Measurements from ENCODE around the gene C2orf92.

The C2orf92 gene

DNA sequence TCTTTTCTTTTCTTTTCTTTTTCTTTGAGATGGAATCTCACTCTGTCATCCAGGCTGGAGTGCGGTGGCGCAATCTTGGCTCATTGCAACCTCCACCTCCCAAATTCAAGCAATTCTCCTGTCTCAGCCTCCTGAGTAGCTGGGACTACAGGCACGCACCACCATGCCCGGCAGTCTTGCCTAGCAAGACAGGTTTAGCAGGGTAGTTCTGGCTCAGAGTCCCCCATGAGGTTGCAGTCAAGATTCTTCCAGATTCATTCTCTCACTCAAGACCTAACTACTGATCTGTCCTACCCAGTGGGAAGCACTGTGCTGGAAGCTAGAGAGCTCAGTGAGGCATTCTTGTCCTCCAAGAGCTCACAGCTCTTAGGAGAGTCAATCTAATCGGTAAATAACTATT is 26.2 kb downstream of the C2orf92 start:
- no peak for TF ChIP-seq EZH2phosphoT487 (IDR thresholded peaks at IDR 0.05; ENCODE audit: low read length)
- TF ChIP-seq, protein P1, sequence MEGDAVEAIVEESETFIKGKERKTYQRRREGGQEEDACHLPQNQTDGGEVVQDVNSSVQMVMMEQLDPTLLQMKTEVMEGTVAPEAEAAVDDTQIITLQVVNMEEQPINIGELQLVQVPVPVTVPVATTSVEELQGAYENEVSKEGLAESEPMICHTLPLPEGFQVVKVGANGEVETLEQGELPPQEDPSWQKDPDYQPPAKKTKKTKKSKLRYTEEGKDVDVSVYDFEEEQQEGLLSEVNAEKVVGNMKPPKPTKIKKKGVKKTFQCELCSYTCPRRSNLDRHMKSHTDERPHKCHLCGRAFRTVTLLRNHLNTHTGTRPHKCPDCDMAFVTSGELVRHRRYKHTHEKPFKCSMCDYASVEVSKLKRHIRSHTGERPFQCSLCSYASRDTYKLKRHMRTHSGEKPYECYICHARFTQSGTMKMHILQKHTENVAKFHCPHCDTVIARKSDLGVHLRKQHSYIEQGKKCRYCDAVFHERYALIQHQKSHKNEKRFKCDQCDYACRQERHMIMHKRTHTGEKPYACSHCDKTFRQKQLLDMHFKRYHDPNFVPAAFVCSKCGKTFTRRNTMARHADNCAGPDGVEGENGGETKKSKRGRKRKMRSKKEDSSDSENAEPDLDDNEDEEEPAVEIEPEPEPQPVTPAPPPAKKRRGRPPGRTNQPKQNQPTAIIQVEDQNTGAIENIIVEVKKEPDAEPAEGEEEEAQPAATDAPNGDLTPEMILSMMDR (IDR thresholded peaks at IDR 0.05; ENCODE audit: low read length), result no peak
- no peak for TF ChIP-seq EZH2 (optimal IDR thresholded peaks at IDR 0.05; ENCODE audit: low read depth, low read length)
- no peak overlapping the region for H3K4me3 ChIP-seq (ENCODE audit: low read length)
- H3K9me3 ChIP-seq (replicated peaks; ENCODE audit: insufficient read depth, low read length), result no peaks in the 10 kb centered on the region
- no peaks in the 10 kb centered on the region for H4K20me1 ChIP-seq (ENCODE audit: insufficient read depth, low read length)
- no peaks in the 10 kb centered on the region for H3K27me3 ChIP-seq (replicated peaks; ENCODE audit: insufficient read depth, low read length)
- H3K79me2 ChIP-seq (ENCODE audit: low read length), result no peaks in the 10 kb centered on the region
- no peak overlapping the region for H3K27ac ChIP-seq (ENCODE audit: low read length)
- no peaks in the 10 kb centered on the region for H3K4me1 ChIP-seq (ENCODE audit: low read length)
- H3K36me3 ChIP-seq (replicated peaks; ENCODE audit: insufficient read depth, low read length), result no peaks in the 10 kb centered on the region
- no peaks in the 10 kb centered on the region for H3F3A ChIP-seq (ENCODE audit: insufficient read depth, low read length)
- H2AFZ ChIP-seq (ENCODE audit: low read length), result no peak overlapping the region
- H3K9ac ChIP-seq (ENCODE audit: low read length), result no peak overlapping the region
- no peak for DNase-seq
- H3K4me2 ChIP-seq (ENCODE audit: low read depth, low read length), result no peak overlapping the region
- no peaks in the 10 kb centered on the region for H3K9me2 ChIP-seq (replicated peaks; ENCODE audit: insufficient read depth, low read length)

DNA sequence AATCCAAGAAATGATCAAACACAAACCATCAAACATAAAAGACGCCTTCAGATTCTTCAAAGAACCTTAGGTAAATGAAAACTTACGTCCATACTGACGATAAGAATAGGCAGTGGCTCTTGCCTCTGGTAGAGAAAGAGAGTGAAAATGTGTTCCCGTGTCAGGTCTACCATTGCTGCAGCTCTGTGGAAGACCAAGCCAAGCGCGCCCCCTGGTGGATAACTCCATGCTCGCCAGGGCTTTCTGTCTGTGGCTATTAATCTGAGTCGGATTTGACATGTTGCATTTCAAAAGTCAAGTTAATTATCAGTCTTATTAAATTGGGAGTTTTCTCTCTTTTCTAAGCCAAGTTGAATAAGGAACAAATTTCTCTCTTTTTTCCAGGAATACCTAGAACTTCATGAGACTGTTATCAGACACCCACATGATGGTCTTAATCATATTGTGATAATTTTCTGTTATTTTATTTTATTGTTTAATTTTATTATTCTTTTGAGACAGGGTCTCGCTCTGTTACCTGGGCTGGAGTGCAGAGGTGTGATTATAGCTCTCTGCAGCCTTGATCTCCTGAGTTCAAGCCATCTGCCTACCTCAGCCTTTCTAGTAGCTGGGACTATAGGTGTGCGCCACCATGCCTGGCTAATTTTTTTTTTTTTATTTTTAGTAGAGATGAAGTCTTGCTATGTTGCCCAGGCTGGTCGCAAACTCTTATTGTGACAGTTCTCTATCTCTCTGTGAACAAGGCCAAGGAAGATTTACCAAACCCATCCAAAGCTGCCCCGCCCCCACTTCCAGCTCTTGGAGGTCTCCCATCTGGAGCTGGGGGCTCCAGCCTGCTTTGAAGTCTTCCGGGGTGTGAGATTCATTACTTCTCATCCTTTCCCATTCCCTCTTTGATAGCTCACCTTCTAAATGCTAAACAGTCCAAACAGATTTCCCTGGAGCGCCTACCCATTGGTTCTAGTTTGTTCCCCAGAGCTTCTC is 28.0 kb downstream of the C2orf92 start:
- Histone ChIP-seq H2AFZ (ENCODE audit: low read length) (peak overlapping the region; percentile 14), H3K4me2 (ENCODE audit: low read depth, low read length) (peak overlapping the region; percentile 48)
- TF ChIP-seq EZH2 (optimal IDR thresholded peaks at IDR 0.05; ENCODE audit: low read depth, low read length), result no peak
- TF ChIP-seq, protein P1 (IDR thresholded peaks at IDR 0.05; ENCODE audit: low read length), result peak; percentile 92
- TF ChIP-seq EZH2phosphoT487 (IDR thresholded peaks at IDR 0.05; ENCODE audit: low read length), result no peak

DNA sequence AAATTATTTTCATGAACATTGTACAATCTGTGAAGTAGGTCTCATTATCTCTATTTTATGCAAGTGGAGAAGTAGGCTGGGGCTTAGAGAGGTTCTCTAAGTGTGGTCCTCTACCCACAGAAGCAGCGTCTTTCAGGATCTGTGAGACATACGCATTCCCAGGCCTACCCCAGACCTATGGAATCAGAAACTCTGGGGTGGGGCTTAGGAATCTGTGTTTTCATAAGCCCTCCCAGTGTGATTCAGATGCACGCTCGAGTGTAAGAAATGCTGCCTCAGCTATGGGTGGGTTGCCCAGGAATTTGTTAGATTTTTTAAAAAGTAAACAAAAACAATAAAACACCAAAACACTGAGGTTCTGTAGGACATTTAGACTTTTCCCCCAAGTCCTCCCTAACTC is 29.0 kb downstream of the C2orf92 start:
- no peak for DNase-seq
- no peak overlapping the region for H2AFZ ChIP-seq (ENCODE audit: low read length)
- H3K4me1 ChIP-seq (ENCODE audit: low read length), result no peaks in the 10 kb centered on the region
- no peaks in the 10 kb centered on the region for H3K9me3 ChIP-seq (replicated peaks; ENCODE audit: insufficient read depth, low read length)
- no peaks in the 10 kb centered on the region for H3K36me3 ChIP-seq (replicated peaks; ENCODE audit: insufficient read depth, low read length)
- H3K27ac ChIP-seq (ENCODE audit: low read length), result no peak overlapping the region
- H4K20me1 ChIP-seq (ENCODE audit: insufficient read depth, low read length), result no peaks in the 10 kb centered on the region
- no peak overlapping the region for H3K4me3 ChIP-seq (ENCODE audit: low read length)
- no peaks in the 10 kb centered on the region for H3F3A ChIP-seq (ENCODE audit: insufficient read depth, low read length)
- no peaks in the 10 kb centered on the region for H3K9me2 ChIP-seq (replicated peaks; ENCODE audit: insufficient read depth, low read length)
- no peaks in the 10 kb centered on the region for H3K79me2 ChIP-seq (ENCODE audit: low read length)
- no peak overlapping the region for H3K4me2 ChIP-seq (ENCODE audit: low read depth, low read length)
- no peaks in the 10 kb centered on the region for H3K27me3 ChIP-seq (replicated peaks; ENCODE audit: insufficient read depth, low read length)
- TF ChIP-seq, protein P1 (IDR thresholded peaks at IDR 0.05; ENCODE audit: low read length), result no peak
- no peak for TF ChIP-seq EZH2phosphoT487 (IDR thresholded peaks at IDR 0.05; ENCODE audit: low read length)
- no peak for TF ChIP-seq EZH2 (optimal IDR thresholded peaks at IDR 0.05; ENCODE audit: low read depth, low read length)
- no peak overlapping the region for H3K9ac ChIP-seq (ENCODE audit: low read length)

More for the DNA sequence above, 28.0 kb downstream of the C2orf92 start:
- H3K9me3 ChIP-seq (replicated peaks; ENCODE audit: insufficient read depth, low read length), result no peaks in the 10 kb centered on the region
- peak; percentile 88 for DNase-seq
- H3K27me3 ChIP-seq (replicated peaks; ENCODE audit: insufficient read depth, low read length), result no peaks in the 10 kb centered on the region
- no peaks in the 10 kb centered on the region for H4K20me1 ChIP-seq (ENCODE audit: insufficient read depth, low read length)
- no peaks in the 10 kb centered on the region for H3K4me1 ChIP-seq (ENCODE audit: low read length)
- H3K36me3 ChIP-seq (replicated peaks; ENCODE audit: insufficient read depth, low read length), result no peaks in the 10 kb centered on the region
- H3K79me2 ChIP-seq (ENCODE audit: low read length), result no peaks in the 10 kb centered on the region
- no peak overlapping the region for H3K27ac ChIP-seq (ENCODE audit: low read length)
- H3F3A ChIP-seq (ENCODE audit: insufficient read depth, low read length), result no peaks in the 10 kb centered on the region
- H3K9me2 ChIP-seq (replicated peaks; ENCODE audit: insufficient read depth, low read length), result no peaks in the 10 kb centered on the region
- H3K9ac ChIP-seq (ENCODE audit: low read length), result peak overlapping the region; percentile 24; the same call in 1 of the 2 replicates
- H3K4me3 ChIP-seq (ENCODE audit: low read length), result no peak overlapping the region; the same call in 1 of the 2 replicates
